Nucleus accumbens (tissue), 56 donors: ENCODE data around the gene MMP20.
"Not testable (repeated sequence)": the region's sequence is repeated elsewhere in the genome, so short reads cannot be mapped to it uniquely, and the experiment has no call there.

Experiments used
- DNase-seq, 56 donors: peaks; one replicate each; lab custom pipeline; 2025; lab: John Stamatoyannopoulos, UW

MMP20 gene, protein sequence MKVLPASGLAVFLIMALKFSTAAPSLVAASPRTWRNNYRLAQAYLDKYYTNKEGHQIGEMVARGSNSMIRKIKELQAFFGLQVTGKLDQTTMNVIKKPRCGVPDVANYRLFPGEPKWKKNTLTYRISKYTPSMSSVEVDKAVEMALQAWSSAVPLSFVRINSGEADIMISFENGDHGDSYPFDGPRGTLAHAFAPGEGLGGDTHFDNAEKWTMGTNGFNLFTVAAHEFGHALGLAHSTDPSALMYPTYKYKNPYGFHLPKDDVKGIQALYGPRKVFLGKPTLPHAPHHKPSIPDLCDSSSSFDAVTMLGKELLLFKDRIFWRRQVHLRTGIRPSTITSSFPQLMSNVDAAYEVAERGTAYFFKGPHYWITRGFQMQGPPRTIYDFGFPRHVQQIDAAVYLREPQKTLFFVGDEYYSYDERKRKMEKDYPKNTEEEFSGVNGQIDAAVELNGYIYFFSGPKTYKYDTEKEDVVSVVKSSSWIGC

DNA sequence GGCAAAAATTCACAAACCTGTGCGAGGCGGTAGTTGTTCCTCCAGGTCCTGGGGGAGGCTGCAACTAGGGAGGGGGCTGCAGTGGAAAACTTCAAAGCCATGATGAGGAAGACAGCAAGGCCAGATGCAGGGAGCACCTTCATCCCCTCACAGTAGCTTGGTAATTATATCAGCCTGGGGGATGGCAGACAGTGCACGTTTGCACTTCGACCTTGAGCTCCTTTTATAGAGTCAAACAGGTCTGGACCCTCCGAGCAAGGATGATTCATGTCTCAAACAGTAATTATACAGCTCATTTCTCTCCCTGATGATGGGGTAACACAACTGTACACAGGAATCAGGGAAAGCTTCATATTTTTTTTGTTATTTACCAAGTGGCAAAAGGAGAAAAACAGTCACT is at the start of gene MMP20:
TSS of gene MMP20 (minus strand) at position 156 of the 400 bp plus-strand sequence. CDS start at position 143, 13 bp downstream.
- DNase-seq: no peak

DNA sequence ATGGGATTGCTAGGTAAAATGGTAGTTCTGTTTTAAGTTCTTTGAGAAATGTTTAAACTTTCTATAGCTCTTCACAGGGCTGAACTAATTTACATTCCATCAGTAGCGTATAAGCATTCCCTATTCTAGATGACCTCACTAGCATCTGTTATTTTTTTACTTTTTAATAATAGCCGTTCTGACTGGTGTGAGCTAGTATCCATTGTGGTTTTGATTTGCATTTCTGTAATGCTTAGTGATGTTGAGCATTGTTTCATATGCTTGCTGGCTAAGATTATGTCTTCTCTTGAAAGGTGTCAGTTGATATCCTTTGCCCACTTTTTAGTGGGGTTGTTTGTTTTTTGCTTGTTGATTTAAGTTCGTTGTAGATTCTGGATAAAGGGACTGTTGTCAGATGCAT is 44.5 kb upstream of the MMP20 start:
- no peak for DNase-seq

DNA sequence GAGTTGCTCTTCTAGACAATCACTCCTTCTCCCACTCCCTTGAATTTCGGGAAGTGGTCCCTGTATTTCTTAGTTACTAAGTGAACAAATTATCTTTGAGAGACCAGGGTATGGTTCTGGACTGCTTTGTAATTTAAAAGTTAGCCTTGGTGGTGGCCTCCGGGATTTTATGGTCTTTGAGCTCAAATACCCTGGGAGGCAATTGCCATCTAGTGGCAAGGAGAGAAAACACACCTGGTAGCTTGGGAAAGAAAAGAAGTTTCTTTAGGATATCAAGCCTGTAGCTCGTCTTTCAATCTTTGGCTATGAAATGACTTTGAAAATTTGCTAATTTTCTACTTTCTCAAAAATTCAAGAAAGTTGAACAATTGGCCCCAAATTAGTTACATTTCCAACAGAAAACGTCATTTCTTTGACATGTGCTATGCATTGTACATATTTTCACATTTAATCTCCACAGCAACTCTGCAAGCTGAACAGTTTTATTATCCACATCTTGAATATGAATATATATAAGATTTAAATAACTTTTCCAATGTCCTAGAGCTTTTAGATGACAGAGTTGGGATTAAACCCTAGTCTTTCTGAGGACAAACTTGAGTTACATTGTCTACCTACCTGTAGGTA is 41.3 kb upstream of the MMP20 start:
- peak in 6 of 56 donors; percentile 0 to 16 (median 7) for DNase-seq

DNA sequence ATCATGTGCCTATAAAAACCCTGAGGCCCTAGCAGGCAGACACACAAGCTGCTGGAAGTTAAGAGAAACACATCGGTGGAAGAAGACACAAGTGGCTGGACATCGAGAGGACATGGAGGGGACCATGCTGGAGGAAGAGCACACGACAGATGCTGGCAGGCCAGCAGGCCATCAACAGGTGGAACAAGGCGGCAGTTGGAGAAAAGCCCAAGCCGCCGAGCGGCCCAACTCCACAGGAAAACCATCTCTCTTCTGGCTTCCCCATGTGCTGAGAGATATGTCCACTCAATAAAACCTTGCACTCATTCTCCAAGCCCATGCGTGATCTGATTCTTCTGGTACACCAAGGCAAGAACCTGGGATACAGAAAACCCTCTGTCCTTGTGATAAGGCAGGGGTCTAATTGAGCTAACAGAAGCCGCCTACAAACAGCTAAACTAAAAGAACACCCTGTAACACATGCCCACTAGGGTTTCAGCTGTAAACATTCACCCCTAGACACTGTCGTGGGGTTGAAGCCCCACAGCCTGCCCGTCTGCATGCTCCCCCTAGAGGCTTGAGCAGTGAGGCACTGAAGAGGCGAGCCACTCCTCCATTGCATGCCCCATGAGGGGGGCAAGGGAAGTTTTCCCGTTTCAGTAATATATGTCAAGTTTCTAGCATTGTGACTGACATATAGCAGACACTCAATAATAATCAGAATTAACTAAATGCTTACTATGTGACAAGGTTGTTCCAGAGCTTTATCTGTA is 39.0 kb upstream of the MMP20 start:
- DNase-seq: no peak

DNA sequence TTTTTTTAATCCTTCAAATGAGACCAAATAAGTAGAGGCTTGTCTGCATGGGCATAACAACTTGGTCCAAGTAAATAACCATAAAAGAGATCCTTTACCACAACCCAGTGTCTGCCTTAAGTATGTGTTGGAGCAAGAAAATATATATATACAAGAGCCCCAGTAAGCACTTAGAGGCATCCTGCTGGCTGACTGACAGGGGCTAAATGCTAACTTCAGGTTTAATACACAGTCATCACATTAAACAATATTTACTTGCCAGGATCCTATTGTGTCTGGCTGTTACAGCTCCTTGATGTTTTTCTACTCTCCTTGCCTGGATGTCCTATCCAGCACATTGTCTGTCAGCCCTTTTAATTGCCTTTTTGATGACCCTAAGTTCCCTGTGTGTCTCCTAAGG is 37.5 kb upstream of the MMP20 start:
- DNase-seq: no peak

DNA sequence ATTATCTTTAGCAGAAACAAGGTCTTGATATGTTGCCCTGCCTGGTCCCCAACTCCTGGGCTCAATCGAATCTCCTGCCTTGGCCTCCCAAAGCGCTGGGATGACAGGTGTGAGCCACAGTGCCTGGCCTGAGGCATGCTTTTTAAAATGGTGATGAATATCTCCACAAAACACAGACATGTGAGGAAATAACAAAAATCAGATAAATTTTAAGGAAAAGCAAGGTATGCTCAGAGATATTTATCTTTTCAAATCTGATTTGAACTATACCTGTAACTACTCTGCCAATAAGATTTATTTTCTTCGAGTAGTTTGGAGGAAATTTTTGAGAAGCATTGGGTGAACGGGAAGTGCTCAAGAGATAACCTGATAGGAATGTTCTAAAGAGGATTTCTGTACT is 35.9 kb upstream of the MMP20 start:
- DNase-seq: no peak

DNA sequence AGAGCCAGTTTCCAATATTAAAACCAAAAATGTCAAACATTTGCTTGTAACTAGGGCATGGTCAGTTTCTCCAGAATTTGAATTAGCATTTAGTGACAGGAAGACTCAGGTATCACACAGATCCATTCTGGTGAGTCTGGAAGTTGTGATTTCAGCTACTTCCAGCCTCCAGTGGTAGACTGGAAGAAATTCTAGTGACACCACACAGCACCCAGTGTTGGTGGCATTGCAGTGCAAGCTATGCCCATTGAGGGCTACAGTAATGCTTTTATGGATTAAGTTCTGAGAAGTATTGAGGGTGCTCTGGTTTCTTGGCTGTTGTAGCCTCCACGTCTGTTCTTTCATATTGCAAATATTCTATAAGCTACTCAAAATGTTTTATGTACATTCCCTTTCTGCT is 31.4 kb upstream of the MMP20 start:
- DNase-seq: no peak

DNA sequence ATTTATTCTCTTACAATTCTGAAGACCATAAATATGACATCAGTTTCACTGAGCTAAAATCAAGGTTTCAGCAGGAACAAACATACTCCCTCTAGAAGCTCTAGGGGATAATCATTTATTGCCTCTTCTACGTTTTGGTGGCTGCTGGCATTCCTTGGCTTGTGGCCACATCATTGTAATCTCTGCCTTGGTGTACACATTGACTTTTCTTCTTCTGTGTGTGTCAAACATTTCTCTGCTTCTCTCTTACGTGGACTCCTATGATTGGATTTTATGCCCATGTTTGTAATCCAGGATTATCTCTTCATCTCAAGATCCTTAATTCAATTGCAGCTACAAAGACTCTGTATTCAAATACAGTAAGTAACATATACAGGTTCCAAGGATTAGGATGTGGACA is 30.4 kb upstream of the MMP20 start:
- no peak for DNase-seq

DNA sequence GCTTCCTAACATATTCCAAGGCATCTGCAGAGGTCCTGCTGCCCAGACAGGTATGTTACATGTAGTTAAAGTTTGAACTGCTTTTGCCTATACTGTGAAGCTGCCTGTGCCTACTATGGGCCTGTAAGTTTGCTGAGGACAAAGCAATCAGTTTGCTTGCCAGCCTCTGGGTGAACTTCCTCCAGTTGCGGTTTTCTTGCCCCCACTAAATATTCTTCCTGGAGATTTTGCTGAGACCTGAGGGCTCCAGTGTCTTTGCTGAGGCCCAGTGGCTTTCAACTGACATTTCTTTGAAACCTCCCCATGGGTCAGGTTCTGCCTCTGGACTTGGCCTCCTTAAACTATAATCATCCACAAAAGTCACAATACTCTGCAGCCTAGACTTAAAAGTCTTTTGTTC is 29.6 kb upstream of the MMP20 start:
- no peak for DNase-seq

DNA sequence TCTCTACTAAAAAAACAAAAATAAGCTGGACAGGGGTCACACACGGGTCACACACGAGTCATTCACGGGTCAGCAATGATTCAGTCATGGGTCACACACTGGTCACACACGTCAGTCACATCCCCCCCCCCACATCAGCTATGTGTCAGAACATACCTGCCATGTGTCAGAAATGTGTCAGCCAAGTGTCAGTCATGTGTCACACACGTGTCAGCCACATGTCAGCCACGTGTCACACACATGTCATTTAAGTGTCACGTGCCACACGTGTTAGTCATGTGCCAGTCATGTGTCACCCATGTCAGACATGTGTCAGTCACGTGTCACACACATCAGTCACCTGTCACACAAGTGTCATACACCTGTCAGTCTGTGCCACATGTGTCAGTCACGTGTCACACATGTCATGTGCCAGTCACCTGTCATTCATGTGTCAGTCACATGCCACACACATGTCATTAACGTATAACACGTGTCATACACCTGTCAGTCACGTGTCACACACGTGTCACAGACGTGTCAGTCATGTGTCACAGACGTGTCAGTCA is 28.7 kb upstream of the MMP20 start:
- no peak for DNase-seq

DNA sequence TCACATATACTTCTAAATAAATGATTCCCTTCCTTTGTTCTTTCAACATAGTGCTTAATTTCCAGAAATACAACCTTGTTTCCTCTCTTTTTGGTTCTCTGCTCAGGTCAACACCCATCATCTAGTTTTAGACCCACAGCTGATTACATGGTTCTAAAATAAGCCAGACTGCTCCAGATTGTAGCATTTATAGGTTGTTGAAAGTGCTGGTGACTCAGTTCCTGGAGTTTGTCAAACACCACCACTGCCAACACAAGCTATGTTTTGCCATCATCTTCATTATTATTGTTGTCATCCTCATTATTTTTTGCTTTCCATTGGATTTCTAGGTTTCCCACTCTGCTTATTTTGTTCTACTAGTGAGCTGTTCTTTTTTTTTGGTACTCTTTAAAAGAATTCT is 22.3 kb upstream of the MMP20 start:
- DNase-seq: no peak

DNA sequence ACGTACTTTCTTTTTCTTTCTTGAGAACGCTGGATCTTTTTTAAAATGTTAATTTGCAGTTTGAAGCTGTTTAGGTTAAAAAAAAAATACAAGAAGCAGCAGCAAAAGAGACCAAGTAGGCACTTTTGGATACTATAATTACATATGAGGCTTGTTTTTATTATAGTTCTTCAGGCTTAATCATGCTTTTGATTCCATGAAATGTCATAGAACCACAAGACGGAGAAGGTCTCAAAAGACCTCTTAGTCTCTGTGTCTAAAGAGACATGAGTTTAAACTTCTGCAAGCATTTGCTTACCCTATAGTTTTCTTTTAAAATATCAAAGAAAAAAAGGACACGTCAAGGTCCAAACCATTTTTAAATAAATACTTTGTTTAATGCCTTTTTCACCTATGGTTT is 18.8 kb upstream of the MMP20 start:
- no peak for DNase-seq

DNA sequence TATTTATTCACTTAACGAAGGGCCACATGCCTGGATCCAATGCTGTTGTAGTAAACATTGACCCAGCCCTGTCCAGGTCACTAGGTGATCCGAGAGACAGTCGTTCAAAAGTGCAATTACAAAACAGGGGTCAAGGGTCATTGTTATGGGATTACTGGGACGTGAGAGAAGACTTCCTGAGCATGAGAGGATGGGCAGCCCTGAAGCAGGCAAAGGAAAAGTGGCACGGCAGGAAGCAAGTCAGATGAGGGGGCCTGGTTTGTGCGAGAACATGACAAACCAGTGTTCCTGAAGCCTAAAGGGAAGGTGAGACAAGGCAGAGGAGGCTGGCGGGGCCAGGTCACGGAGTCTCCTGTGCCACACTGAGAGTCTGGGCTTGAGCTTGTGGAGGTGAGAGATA is 15.8 kb upstream of the MMP20 start:
- no peak for DNase-seq

DNA sequence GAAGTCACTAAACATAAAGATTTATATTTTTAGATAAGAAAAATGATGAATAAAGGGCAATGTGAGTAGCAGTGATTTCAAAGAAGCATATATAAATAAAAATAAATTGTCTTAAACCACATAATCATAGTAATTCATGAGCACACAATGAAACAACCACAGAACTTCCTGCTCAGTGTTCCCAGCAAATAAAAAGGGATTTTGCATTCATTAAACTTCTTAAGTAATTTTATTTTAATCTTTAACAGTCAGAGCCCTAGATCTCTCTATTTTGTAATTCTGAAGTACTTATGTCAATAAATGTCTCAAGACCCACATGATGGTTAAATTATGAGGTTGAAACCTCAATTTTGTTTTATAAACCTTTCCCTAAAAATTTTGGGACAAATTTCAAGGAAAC is 14.5 kb upstream of the MMP20 start:
- DNase-seq: no peak

DNA sequence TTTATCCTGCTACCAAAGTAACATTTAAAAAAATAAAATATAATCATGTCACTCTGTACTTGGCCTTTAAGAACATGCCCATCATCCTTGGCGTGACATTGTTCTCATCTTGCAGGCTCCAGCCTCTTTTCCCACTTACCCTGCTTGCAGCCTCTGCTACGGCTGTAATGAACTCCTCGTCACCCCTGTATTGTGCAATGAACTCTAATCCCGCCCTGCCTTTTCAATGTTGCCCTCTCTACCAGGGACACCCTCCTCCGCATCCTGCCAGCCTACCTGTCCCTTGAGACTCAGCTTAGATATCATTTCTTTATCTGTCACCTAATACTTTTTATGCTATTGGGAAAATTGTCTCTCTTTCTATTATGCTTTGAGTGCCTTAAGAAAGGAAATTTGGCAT is 12.6 kb upstream of the MMP20 start:
- peak in 2 of 56 donors; percentile 6 to 14 for DNase-seq

DNA sequence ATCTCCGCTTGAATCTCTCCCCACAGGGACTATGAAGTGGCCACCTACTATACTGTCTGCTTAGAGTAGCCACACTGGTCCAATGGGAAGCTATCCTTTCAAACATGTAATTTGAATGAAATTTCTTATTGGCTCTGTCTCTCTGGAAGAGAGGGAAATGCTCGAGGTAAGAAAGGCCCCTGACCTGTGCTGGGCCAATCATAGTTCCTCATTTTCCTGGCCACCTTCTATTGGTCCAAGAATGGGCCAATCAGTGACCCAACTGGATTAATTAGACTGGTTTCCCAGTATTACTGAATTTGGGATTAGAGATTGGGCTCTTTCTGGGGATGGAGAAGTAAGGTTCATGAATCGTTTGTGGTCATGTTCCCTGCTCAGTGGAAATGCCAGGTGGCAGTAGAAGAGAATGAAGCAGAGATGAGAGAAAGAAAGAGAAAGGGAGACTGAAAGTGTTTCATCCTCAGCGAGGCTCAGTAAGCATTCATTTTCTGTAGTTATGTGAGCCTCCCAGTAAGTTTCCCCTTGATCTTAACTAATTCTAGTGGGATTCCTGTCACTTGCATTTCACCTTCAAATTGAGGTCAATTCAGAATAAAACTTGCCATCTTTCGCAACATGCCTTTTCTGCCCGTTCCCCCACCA is 8.4 kb upstream of the MMP20 start:
- DNase-seq: no peak

DNA sequence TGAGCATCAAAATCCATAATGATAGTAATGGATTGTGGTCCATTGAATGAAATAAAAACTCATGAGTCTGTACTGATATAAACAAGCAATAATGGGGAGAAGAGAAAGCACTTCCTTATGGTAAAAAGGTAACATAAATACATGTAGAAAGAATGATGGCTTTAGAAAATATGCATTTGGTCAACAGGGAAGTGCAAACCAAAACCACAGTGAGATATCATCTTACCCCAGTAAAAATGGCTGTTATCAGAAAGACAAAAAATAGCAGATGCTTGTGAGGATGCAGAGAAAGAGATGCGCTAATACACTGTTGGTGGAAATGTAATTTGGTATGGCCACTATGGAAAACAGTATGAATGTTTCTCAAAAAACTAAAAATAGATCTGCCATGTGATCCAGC is 6.9 kb upstream of the MMP20 start:
- DNase-seq: no peak

DNA sequence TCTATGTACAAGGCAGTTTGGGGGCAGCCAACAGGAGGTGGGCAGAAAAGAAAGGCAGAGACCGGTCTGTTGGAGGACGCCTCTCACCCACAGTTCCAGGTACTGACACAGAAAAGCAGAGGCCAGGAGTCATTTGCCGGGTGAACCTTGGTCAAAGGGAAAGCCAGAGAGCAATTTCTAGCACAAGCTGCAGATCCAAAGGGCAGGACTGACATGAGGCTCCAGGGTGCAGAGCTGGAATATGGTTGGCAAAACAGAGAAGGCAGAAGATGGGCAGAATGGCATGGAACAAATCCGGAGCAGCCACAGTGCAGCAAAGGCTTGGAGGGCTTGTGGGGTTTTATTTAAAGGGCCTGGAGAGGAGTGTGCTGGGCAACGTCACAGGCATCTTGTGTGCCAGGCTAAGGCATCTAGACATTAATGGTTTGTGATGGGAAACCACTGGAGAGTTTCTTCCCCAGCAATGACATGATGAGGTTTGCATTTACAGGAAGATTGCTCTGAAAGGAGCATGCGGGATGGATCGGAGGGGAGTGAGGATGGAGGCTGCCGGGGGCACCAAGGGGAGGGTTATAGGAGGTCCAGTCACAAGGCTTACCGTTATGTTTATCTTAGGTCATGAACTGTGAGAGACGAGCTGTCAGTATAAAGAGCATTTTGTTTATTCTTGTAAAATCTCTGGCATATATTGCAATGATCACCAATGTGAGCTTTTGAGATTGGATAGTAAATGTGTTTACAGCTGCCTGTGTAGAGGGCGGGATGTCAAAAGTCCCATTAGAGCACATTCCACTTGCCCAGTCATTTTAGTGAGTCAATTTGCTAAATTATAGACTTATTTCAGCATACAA is 5.7 kb upstream of the MMP20 start:
- DNase-seq: no peak

DNA sequence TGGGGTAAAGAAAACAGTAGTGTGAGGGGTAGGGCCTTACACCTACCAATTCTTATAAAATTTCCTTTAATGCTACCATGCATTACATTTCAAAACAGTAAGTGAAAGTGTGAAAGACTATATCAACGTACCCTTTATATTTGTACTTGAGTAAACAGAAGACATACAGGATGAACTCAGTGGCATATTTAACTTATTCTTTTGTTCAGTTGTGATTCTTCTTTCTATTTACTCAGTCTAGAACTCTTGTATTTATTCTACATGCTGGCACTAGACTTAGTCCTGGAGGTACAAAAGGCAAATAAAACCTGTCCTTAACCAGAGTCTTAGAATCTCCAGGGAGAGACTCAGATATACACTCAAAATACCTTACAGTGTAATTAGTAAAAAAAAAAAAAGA is 4.8 kb upstream of the MMP20 start:
- not testable (repeated sequence) for DNase-seq

DNA sequence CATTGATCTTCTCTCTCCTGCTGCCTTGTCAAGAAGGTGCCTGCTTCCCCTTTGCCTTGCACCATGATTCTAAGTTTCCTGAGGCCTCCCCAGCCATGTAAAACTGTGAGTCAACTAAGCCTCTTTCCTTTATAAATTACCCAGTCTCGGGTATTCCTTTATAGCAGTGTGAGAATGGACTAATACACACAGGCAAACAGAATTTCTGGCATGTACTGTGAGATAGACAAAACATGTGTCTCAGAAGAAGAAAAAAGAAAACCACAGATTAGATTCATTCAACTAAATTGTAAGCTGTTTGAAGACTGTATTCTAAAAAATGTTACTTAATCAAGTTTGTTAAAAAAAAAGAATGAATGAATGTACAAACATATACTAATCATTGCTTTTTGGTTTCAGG is 1.5 kb upstream of the MMP20 start:
- DNase-seq: no peak
